C4-2B (cell line): ENCODE measurements around the gene MYLK.
A peak's percentile ranks its signal among the peaks of the same experiment; 100 is the strongest.

ENCODE experiments used
- H3K27ac ChIP-seq: fragments of 450-650 bp; 2 replicates; pipeline ENCODE4 v1.5.1; 2017
- CTCF ChIP-seq: fragments of 450-650 bp; conservative IDR thresholded peaks from 2 replicates; pipeline ENCODE4 v1.5.1; 2017; ENCODE audit warnings: mild to moderate bottlenecking
- ZFX ChIP-seq: fragments of 450-650 bp; IDR thresholded peaks from 2 replicates; pipeline ENCODE4 v1.6.1; 2017

MYLK gene

GRCh38 chr3:123769356-123769743, 114.8 kb downstream of the MYLK start:
- H3K27ac ChIP-seq, result no peak overlapping the region
- TF ChIP-seq CTCF, result no peak
- TF ChIP-seq ZFX, result no peak

GRCh38 chr3:123768480-123769355, 115.4 kb downstream of the MYLK start:
- H3K27ac ChIP-seq, result peak overlapping the region; percentile 3; the same call in 1 of the 2 replicates

GRCh38 chr3:123767564-123768292, 116.4 kb downstream of the MYLK start:
- TF ChIP-seq CTCF (no peak), ZFX (no peak)
- H3K27ac ChIP-seq, result no peak overlapping the region; the same call in 1 of the 2 replicates

More at GRCh38 chr3:123768480-123769355, 115.4 kb downstream of the MYLK start:
- TF ChIP-seq ZFX, result no peak
- no peak for TF ChIP-seq CTCF

- no peak for TF ChIP-seq ZFX
- TF ChIP-seq CTCF, result no peak
- H3K27ac ChIP-seq, result no peak overlapping the region; the same call in 1 of the 2 replicates
These were observed 117.1 kb downstream of the MYLK start for GRCh38 chr3:123767009-123767372.

- TF ChIP-seq CTCF, result no peak
- no peak for TF ChIP-seq ZFX
- peak overlapping the region; percentile 55; the same call in 1 of the 2 replicates for H3K27ac ChIP-seq
These were observed 117.7 kb downstream of the MYLK start for GRCh38 chr3:123766193-123767008.

- no peak for TF ChIP-seq CTCF
- TF ChIP-seq ZFX, result no peak
- H3K27ac ChIP-seq, result peak overlapping the region; percentile 55; the same call in 1 of the 2 replicates
These were observed 118.5 kb downstream of the MYLK start for GRCh38 chr3:123765475-123766128.
